HPDE6-E6E7 (cell line): ENCODE data around the gene EFCAB12.
A peak's percentile ranks its signal among the peaks of the same experiment; 100 is the strongest.

Experiments
- DNase-seq: peaks from one replicate; pipeline ENCODE4 v3.0.0; 2011; ENCODE audit warnings: missing footprints; ENCODE audit errors: extremely low spot score

Gene EFCAB12

GRCh38 chr3:129428376-129429079, at the start of gene EFCAB12:
EFCAB12 (minus strand) TSS chr3:129428636; CDS start chr3:129428488, 148 bp downstream.
- peak; percentile 85 for DNase-seq

- no peak for DNase-seq
These were observed 48.1 kb upstream of the EFCAB12 start for GRCh38 chr3:129476586-129476985.

GRCh38 chr3:129475863-129476262, 47.4 kb upstream of the EFCAB12 start:
- DNase-seq, result no peak

GRCh38 chr3:129474984-129475804, 46.8 kb upstream of the EFCAB12 start:
- no peak for DNase-seq

- no peak for DNase-seq
These were observed 45.3 kb upstream of the EFCAB12 start for GRCh38 chr3:129473769-129474152.

GRCh38 chr3:129473067-129473768, 44.8 kb upstream of the EFCAB12 start:
- no peak for DNase-seq

- no peak for DNase-seq
These were observed 42.4 kb upstream of the EFCAB12 start for GRCh38 chr3:129470861-129471260.

- no peak for DNase-seq
These were observed 40.6 kb upstream of the EFCAB12 start for GRCh38 chr3:129469026-129469425.

GRCh38 chr3:129467932-129468331, 39.5 kb upstream of the EFCAB12 start:
- no peak for DNase-seq

- DNase-seq, result no peak
These were observed 35.3 kb upstream of the EFCAB12 start for GRCh38 chr3:129463716-129464115.

GRCh38 chr3:129463094-129463493, 34.7 kb upstream of the EFCAB12 start:
- DNase-seq, result no peak

GRCh38 chr3:129462361-129462968, 34.0 kb upstream of the EFCAB12 start:
- no peak for DNase-seq

GRCh38 chr3:129461461-129462146, 33.2 kb upstream of the EFCAB12 start:
- DNase-seq, result no peak

- DNase-seq, result no peak
These were observed 32.6 kb upstream of the EFCAB12 start for GRCh38 chr3:129461022-129461421.

GRCh38 chr3:129460572-129460971, 32.1 kb upstream of the EFCAB12 start:
- DNase-seq, result no peak

- DNase-seq, result no peak
These were observed 31.7 kb upstream of the EFCAB12 start for GRCh38 chr3:129460155-129460554.

GRCh38 chr3:129453732-129454131, 25.3 kb upstream of the EFCAB12 start:
- no peak for DNase-seq

- no peak for DNase-seq
These were observed 21.1 kb upstream of the EFCAB12 start for GRCh38 chr3:129449279-129450115.

GRCh38 chr3:129448186-129448895, 19.9 kb upstream of the EFCAB12 start:
- no peak for DNase-seq

- DNase-seq, result no peak
These were observed 18.5 kb upstream of the EFCAB12 start for GRCh38 chr3:129446926-129447325.
